ENCODE results near the gene KLF12.

The KLF12 gene

DNA sequence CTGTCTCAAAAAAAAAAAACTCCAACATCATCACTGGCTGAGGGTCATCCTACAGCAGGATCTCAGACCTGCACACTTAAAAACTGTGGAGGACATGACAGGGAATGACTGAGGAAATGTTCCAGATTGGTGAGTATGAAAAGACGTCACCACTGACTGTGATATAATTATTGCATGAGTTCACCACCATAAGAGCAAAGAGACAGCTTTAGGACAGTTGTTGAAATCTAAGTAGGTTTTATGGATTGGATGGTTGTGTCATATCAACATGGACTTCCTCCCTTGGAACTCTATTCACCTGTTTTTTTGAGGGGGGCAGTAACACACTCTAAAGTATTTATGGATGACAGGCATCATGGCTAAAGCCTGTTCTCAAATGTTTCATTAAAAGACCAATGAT, 31.5 kb downstream of the KLF12 start:
- no peak for DNase-seq

DNA sequence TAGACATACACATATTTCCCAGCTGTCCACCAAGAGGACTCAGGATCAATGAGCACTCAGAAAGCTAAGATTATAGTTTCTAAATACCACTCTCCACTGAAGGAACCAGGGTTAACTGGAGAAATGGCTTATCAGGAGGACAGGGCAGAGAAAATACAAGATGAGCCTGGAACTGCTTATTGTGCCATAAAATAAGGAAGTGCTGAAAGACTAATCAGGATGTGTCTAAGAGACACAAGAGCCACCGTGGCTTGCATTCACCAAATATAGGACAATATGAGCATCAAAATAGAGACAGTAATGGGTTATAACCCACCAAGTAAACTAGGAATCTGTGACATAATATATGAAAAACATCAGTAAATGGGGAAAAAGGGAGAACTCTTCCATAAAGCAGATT, 32.8 kb downstream of the KLF12 start:
- DNase-seq: no peak

DNA sequence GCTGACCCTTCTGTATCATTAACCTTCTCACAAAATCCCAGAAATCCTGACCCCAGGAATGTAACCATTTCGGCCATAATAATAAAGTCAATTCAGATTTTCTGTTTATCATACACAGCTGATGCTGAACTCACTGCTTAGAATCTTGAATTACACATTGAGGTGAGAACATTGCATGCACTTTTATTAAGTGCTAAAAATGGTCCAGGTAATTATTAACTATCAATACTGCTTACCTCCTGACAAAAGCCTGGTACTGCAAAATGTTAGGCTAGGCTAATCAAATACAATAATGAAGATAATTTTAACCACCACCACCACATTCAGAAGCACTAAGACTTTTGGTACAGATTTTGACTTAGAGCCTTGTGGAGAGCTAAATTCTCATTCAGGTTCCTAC, 36.1 kb downstream of the KLF12 start:
- no peak for DNase-seq

DNA sequence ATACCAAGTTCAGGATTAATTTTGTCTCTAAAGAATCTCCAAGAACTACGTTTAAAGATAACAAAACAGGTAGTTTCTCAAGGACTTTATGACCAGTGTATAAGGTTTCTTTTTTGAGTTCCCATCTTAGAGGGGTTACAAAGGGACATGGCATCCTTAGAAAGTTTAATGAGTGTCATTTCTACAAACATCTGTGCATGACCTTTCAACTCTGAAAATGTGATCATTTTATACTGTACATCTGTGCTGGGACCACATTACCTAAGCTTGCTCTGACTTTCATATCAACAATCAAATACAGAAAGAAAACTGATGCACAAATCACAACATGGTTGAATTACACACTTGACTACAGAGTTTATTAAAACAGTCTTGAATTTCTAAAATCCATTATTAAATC, 37.1 kb downstream of the KLF12 start:
- no peak for DNase-seq

DNA sequence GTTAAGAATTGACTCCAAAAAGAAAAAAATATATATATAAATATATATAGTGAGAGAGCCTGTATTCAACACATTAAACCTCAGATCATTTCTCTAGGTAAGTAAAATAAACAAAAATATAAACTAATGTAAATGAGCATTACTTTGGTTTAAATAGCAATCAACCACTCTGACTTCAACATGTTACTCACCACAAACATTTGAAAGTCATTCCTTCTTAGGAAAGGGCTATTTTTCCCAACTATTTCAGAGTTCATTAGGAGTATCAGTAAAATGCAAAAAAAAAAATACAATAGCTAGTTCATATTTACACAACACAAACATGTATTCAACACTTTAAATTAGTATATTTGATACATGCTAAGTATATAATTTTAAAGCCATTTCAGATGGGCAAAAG, 40.5 kb downstream of the KLF12 start:
- DNase-seq: no peak

DNA sequence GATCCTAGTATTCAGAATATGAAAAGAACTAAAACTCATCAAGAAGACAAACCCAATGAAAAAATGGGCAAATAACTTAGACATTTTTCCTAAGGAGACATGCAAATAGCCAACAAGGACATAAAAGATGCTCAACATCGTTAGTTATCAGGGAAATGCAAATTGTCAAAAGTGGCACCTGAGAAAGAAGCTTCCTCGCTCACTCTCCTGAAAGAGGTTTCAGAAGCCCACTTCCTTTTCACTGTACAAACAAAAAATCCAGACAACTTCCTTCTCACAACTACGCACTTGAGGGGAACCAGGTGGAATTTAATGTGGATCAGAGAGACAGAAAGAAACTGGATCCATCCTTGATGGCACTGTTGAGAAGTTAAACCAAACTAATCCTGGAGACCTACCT, 41.5 kb downstream of the KLF12 start:
- DNase-seq: no peak

DNA sequence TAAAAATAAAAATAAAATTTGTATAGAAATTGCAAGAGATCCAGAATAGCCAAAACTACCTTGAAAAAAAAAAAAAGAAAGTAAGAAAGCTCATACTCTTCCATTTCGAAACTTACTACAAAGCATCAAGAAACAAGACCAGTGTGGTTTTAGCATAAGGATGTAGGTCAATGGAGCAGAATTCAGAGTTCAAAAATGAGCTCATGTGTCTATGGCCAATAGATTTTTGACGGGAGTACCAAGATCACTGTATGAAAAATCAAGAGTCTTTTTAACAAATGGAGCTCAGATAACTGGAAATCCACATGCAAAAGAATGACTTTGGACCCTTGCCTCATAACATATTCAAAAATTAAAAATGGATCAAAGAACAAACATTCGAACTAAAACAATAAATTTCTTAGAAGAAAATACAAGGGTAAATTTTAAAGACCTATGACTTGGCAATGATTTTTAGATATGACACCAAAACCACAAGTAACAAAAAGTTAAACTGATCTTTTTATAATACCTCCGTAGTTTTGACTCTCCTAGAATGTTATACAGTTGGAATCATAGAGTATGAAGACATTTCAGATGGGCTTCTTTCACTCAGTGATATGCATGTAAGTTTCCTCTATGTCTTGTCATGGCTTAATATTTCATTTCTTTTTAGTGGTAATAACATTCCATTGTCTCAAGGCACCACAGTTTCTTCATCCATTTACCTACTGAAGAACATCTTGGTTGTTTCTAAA, 43.2 kb downstream of the KLF12 start:
- DNase-seq: no peak

DNA sequence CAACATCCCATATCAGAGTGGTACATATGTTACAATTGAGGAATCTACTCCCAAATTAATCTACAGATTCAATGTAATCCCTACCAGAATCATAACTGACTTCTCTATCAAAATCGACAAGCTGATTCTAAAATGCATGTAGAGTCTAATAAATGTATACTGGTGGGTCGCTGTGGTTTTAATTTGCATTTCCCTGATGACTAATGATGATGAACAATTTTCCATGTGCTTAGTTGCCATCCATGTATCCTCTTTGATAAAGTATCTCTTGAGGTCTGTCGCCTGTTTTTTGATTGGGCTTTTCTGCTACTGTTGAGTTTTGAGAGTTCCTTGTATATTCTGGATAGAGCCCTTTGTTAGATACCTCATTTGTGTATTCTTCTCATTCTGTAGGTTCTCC, 43.8 kb downstream of the KLF12 start:
- no peak for DNase-seq

DNA sequence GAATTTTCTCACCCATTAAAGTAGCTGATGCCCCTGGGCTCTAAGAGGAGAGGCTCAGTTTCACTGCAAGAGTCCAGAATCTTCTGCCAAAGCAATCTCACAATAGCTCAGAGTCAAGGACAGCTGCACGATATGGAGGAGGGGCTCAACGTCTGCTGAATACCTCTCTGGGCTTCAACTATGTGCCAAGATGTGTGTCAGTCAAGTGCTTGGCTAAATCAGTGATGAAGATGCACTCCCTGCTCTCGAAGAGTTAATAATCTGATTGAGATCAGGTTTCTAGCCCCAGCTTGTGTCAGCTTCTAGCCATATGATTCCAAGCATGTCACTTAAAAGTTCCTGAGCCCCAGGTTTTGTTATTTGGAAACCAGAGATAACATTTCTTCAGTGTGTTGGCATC, 46.8 kb downstream of the KLF12 start:
- no peak for DNase-seq
